Cardiac muscle cell (in vitro differentiated cells and primary cell): ENCODE data around the gene SOX15. TPM values are rescaled to one million over a fixed set of nuclear protein-coding genes. Genes with fewer than 3 reads are reported as not detected.

Source experiments
- DNase-seq, 2 donors: peaks; one replicate each; pipeline versions ENCODE4 v3.0.0 to v3.0.0-alpha.2; 2010 to 2017; ENCODE audit warnings: low read depth in 1 of 2, low spot score in 1 of 2
- H3K27ac ChIP-seq: fragments of 200-600 bp; sonication (generic); 2 replicates; pipeline ENCODE4 v1.5.1; 2016
- H3K27me3 ChIP-seq: fragments of 200-600 bp; sonication (generic); 2 replicates; pipeline ENCODE4 v1.6.0; 2016; ENCODE audit warnings: control low read depth
- H3K36me3 ChIP-seq: fragments of 200-600 bp; sonication (generic); 2 replicates; pipeline ENCODE4 v1.5.1; 2016; ENCODE audit warnings: control low read depth
- H3K4me1 ChIP-seq: fragments of 200-600 bp; sonication (generic); 2 replicates; pipeline ENCODE4 v1.8.1; 2017; ENCODE audit warnings: low read depth, mild to moderate bottlenecking, mixed run types
- H3K4me3 ChIP-seq: fragments of 200-600 bp; sonication (generic); 2 replicates; pipeline ENCODE4 v1.5.1; 2016; ENCODE audit warnings: mild to moderate bottlenecking
- H3K9me3 ChIP-seq: fragments of 200-600 bp; sonication (generic); 2 replicates; pipeline ENCODE4 v1.5.1; 2017; ENCODE audit warnings: low read depth, mild to moderate bottlenecking, control low read depth
- polyA plus RNA-seq: library from polyadenylated mRNA; unstranded; fragments of >200 nt; fragmentation: Nextera tagmentation; extraction: Ambion mirVana; gene quantifications from 2 replicates; pipeline ENCODE4 v1.2.1, GENCODE V29; 2016
- total RNA-seq: library from RNA; depleted of rRNA; stranded (reverse); fragments of >200 nt; gene quantifications from 2 replicates; pipeline ENCODE4 v1.2.3, GENCODE V29; 2016
- TF ChIP-seq, protein P1 (sequence below): IDR thresholded peaks from 2 replicates; pipeline ENCODE4 v1.5.1; 2012; ENCODE audit warnings: low read depth, mild to moderate bottlenecking, low read length

Gene SOX15
- total and polyA plus RNA-seq, 2 experiments from 2014 or later = 5.3 to 5.4 TPM

DNA sequence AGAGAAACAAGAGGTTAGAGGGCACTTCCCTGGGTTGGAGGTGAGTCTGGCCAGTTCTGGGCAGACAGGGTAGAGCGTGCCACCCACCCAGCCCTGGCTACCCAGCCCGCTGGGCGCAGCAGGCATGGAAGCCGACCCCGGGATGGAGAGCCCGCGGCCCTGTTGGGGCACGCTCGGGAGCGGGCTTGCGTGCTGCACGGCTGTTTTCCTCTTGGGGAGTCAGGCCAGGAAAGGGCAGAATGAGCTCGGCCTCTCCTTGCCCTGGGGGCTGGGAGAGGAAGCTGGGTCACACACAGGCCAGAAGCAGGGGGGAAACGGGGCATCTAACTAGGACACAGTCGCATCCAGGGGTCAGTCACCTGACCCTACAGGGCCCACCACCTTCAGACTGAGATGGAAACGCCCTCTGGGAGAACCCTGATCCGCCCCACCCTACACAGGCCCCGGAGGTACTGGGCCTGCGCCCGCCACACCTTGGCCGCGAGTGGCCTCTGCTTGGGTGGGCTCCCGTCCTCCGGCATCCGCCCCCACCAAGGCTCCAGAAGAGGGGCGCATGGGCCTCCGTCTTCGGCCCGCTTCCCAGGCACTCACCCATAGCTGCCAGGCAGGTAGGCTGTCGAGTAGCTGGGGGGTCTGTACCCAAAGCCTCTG lies 1.2 kb downstream of the SOX15 start:
- TF ChIP-seq, protein P1, sequence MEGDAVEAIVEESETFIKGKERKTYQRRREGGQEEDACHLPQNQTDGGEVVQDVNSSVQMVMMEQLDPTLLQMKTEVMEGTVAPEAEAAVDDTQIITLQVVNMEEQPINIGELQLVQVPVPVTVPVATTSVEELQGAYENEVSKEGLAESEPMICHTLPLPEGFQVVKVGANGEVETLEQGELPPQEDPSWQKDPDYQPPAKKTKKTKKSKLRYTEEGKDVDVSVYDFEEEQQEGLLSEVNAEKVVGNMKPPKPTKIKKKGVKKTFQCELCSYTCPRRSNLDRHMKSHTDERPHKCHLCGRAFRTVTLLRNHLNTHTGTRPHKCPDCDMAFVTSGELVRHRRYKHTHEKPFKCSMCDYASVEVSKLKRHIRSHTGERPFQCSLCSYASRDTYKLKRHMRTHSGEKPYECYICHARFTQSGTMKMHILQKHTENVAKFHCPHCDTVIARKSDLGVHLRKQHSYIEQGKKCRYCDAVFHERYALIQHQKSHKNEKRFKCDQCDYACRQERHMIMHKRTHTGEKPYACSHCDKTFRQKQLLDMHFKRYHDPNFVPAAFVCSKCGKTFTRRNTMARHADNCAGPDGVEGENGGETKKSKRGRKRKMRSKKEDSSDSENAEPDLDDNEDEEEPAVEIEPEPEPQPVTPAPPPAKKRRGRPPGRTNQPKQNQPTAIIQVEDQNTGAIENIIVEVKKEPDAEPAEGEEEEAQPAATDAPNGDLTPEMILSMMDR = no peak
- Histone ChIP-seq H3K4me1 (peaks cover 7% of the 10 kb centered on the region), H3K36me3 (peaks cover 19% of the 10 kb centered on the region), H3K27ac (no peak overlapping the region), H3K4me3 (no peak overlapping the region), H3K9me3 (no peaks in the 10 kb centered on the region), H3K27me3 (no peaks in the 10 kb centered on the region)
- no peak for DNase-seq

DNA sequence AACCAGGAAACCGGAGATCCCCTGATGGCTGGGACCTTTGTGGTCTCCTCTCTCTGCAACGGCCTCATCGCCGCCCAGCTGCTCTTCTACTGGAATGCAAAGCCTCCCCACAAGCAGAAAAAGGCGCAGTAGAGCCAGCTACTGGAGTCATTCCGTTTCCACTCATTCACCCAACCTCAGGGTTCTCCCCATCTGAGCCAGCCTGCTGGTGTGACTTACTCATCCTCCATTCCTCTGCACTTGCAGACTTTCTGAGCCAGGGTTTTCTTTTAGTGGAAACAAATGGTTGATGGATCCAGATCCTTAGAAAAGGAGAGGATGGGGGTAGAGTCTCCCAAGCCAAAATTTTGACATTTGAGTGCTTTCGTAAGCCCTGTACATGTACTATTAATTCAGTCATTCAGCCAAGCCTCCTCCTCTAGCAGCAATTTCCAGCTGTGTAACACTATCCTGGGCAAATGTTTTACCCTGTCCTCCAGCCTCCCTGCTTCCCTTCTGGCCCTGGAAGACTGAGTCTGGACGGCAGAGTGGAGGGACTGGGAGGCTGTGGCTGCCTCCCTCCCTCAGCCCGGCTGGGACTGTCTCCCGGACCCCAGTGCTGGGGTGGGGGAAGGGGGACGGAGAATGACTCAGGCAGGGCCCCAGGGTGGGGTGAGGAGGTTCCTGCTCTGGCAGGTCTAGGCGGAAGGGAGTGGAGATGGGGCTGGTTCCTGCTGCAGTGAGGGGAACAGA lies 2.3 kb downstream of the SOX15 start:
- DNase-seq = peak in 1 of 2 donors; percentile 76
- no peaks in the 10 kb centered on the region for H3K9me3 ChIP-seq
- H3K4me3 ChIP-seq = no peak overlapping the region
- no peak overlapping the region for H3K27ac ChIP-seq
- peaks cover 9% of the 10 kb centered on the region for H3K36me3 ChIP-seq
- TF ChIP-seq, protein P1 = no peak
- peaks cover 15% of the 10 kb centered on the region for H3K4me1 ChIP-seq
- H3K27me3 ChIP-seq = no peaks in the 10 kb centered on the region

DNA sequence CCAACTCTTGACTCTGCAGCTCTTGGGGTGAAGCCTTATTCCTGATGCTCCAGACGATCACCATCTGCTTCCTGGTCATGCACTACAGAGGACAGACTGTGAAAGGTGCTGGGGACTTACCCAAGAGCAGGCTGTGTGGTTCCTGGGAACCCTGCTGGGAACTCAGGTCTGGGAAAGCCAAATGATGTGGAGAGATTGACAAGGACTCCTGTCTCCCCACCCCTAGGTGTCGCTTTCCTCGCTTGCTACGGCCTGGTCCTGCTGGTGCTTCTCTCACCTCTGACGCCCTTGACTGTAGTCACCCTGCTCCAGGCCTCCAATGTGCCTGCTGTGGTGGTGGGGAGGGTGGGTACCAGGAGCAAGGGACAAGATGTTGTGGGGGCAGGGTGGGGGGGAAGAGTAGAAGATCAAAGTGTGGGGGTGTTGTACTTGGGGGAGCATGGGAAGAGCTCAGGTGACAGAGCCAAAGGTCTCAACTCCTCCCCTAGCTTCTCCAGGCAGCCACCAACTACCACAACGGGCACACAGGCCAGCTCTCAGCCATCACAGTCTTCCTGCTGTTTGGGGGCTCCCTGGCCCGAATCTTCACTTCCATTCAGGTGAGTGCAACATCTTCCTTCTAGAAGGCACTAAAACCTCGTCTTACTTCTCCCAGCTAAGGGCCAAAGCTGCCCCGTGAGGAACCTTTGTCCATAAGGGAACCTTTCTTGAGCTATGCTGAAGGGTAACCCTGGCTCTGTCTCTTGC lies 3.0 kb downstream of the SOX15 start:
- peaks cover 2% of the 10 kb centered on the region for H3K36me3 ChIP-seq
- no peak overlapping the region for H3K4me3 ChIP-seq
- no peaks in the 10 kb centered on the region for H3K9me3 ChIP-seq
- no peaks in the 10 kb centered on the region for H3K27me3 ChIP-seq
- H3K27ac ChIP-seq = no peak overlapping the region
- H3K4me1 ChIP-seq = peaks cover 16% of the 10 kb centered on the region
- TF ChIP-seq, protein P1 = no peak
- DNase-seq = peak in 1 of 2 donors; percentile 40

DNA sequence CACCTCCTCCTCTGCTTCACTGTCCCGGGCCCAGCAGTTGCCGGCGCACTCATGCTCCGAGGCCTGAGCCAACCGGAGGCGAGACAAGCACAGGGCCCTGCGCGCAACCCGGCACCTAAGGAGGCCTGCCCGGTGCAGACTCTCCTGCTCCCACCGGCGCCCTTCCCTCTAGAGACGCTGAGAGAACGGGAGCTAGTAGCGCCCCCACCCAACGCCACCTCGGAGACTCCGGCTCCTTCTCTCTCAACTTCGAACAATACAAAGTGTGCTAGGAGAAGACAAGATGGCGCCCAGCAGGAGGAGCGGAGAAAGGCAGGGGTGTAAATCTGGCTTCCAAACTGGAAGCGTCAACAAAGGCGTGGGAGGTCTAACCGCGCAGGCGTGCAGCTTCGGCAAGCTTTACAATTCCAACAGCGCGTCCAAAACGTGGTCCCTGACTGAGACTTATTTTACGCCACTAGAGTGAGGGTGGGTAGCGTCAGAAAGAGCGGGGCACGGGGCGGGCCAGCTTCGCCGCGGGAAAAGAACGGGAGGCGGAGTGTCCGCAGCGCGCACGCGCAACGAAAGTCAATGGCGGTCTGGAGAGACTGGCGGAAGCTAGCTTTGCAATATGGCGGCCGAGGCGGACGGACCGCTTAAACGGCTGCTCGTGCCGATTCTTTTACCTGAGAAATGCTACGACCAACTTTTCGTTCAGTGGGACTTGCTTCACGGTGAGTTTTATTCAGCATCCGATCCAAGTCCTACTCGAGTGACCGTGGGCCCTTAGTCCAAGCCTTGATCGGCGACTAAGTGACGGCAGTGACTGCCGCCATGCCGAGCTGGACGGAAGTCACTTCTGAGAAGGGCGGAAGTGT lies 6.4 kb downstream of the SOX15 start, which contains the start of gene MPDU1:
Gene MPDU1, plus strand, starts transcription at position 600 of the 857 bp plus-strand sequence. Its CDS starts 11 bp downstream, at position 611.
- H3K9me3 ChIP-seq = no peaks in the 10 kb centered on the region
- H3K36me3 ChIP-seq = peaks cover 10% of the 10 kb centered on the region
- DNase-seq = peak; percentile 97 to 99
- no peaks in the 10 kb centered on the region for H3K27me3 ChIP-seq
- TF ChIP-seq, protein P1 = no peak
- peaks cover 16% of the 10 kb centered on the region for H3K4me1 ChIP-seq
- H3K27ac ChIP-seq = peak within 1 kb of the TSS; percentile 97
- H3K4me3 ChIP-seq = peak within 1 kb of the TSS; percentile 64
